ENCODE measurements around the gene TPSAB1. TPM values are rescaled to one million over a fixed set of nuclear protein-coding genes. Genes with fewer than 3 reads are reported as not detected.

The TPSAB1 gene
- total and polyA plus RNA-seq, 10 donors: 0.26 to 17.9 (median 1.1) TPM; not detected in 1

- H3K4me1 ChIP-seq: peaks cover 0 to 26% (median 8%) of the 10 kb centered on the region in 6 donors
- intact Hi-C loops (cut with DNase I; ENCODE audit: low total_unique reads): no loop called here
- H3K27ac ChIP-seq: no peak overlapping the region
- peaks cover 0 to 90% (median 54%) of the 10 kb centered on the region in 7 donors for H3K27me3 ChIP-seq (replicated peaks in 1 of 7)
- DNase-seq: no peak
- WGBS, 5 donors: 50 to 73% (median 61%) methylated on average over 18 to 40 of the region's 40 CpGs
- TF ChIP-seq POLR2AphosphoS5 (IDR thresholded peaks at IDR 0.05): no peak
- no peak for TF ChIP-seq POLR2A (IDR thresholded peaks at IDR 0.05)
- TF ChIP-seq CTCF (IDR thresholded peaks at IDR 0.05 in 8 of 11, conservative IDR thresholded peaks at IDR 0.05 in 3 of 11): no peak
- no peak overlapping the region for H3K4me3 ChIP-seq
- no peaks in the 10 kb centered on the region for H3K9me3 ChIP-seq
- no peaks in the 10 kb centered on the region for H3K36me3 ChIP-seq
Measured at GRCh38 chr16:1287982-1288670, 47.6 kb downstream of the TPSAB1 start.

- no peak overlapping the region for H3K27ac ChIP-seq
- peaks cover 0 to 90% (median 54%) of the 10 kb centered on the region in 7 donors for H3K27me3 ChIP-seq (replicated peaks in 1 of 7)
- H3K4me1 ChIP-seq: peaks cover 0 to 19% (median 6%) of the 10 kb centered on the region in 6 donors
- 20 to 49% (median 41%) methylated on average over 7 to 20 of the region's 20 CpGs for WGBS, 5 donors
- intact Hi-C loops (cut with DNase I; ENCODE audit: low total_unique reads): no loop called here
- H3K9me3 ChIP-seq: no peaks in the 10 kb centered on the region
- TF ChIP-seq POLR2A (IDR thresholded peaks at IDR 0.05): no peak
- TF ChIP-seq POLR2AphosphoS5 (IDR thresholded peaks at IDR 0.05): no peak
- TF ChIP-seq CTCF (IDR thresholded peaks at IDR 0.05 in 8 of 11, conservative IDR thresholded peaks at IDR 0.05 in 3 of 11): no peak
- H3K36me3 ChIP-seq: no peaks in the 10 kb centered on the region
- DNase-seq: no peak
- no peak overlapping the region for H3K4me3 ChIP-seq
Measured at GRCh38 chr16:1288813-1289476, 48.4 kb downstream of the TPSAB1 start.

DNA sequence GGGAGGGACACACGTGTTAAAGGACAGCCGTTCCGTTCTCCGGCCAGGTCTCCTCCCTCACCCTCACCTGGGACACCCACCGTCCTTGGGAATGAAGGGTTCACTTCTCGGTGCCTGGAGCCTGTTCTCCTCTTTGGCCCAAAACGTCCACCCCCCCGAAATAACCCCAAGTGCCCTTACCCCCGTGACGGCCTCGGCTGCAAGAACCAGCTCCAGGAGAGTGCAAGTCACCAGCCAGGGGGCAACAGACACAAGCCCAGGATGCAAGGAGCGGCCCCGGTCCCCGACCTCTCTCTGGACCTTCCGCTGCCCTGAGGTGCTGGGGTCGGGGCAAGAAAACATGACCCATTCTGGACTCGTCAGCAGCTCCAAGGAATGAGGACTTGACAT, 49.0 kb downstream of the TPSAB1 start:
- Histone ChIP-seq H3K9me3 (no peaks in the 10 kb centered on the region), H3K36me3 (no peaks in the 10 kb centered on the region), H3K4me1 (peaks cover 0 to 24% (median 6%) of the 10 kb centered on the region in 6 donors), H3K27ac (no peak overlapping the region), H3K27me3 (replicated peaks in 1 of 7) (peaks cover 0 to 89% (median 54%) of the 10 kb centered on the region in 7 donors), H3K4me3 (no peak overlapping the region)
- intact Hi-C loops (cut with DNase I; ENCODE audit: low total_unique reads): no loop called here
- DNase-seq: no peak
- WGBS, 5 donors: 3 to 11% (median 8%) methylated on average over 11 to 17 of the region's 17 CpGs
- no peak for TF ChIP-seq POLR2AphosphoS5 (IDR thresholded peaks at IDR 0.05)

GRCh38 chr16:1290063-1290501, 49.6 kb downstream of the TPSAB1 start:
- WGBS, 5 donors: 9 to 39% (median 15%) methylated on average over 8 to 22 of the region's 22 CpGs
- Histone ChIP-seq H3K27ac (no peak overlapping the region), H3K9me3 (no peaks in the 10 kb centered on the region), H3K36me3 (no peaks in the 10 kb centered on the region), H3K4me3 (no peak overlapping the region), H3K4me1 (peaks cover 0 to 28% (median 6%) of the 10 kb centered on the region in 6 donors), H3K27me3 (replicated peaks in 1 of 7) (peaks cover 0 to 90% (median 54%) of the 10 kb centered on the region in 7 donors)
- TF ChIP-seq POLR2A (IDR thresholded peaks at IDR 0.05) (no peak), POLR2AphosphoS5 (IDR thresholded peaks at IDR 0.05) (no peak), CTCF (IDR thresholded peaks at IDR 0.05 in 8 of 11, conservative IDR thresholded peaks at IDR 0.05 in 3 of 11) (no peak)
- intact Hi-C loops (cut with DNase I; ENCODE audit: low total_unique reads): no loop called here
- no peak for DNase-seq

Measured in spleen (tissue), 11 donors.